HG02970 (cell line): ENCODE results near the gene ADCY2.

Experiments
- ATAC-seq: cut with Tn5 transposase; IDR thresholded peaks from one replicate; pipeline ENCODE4 v1.9.1; 2021; ENCODE audit warnings: mild to moderate bottlenecking, moderate library complexity, moderate number of reproducible peaks; ENCODE audit not compliant: unreplicated experiment, low FRiP score

ADCY2 gene

DNA sequence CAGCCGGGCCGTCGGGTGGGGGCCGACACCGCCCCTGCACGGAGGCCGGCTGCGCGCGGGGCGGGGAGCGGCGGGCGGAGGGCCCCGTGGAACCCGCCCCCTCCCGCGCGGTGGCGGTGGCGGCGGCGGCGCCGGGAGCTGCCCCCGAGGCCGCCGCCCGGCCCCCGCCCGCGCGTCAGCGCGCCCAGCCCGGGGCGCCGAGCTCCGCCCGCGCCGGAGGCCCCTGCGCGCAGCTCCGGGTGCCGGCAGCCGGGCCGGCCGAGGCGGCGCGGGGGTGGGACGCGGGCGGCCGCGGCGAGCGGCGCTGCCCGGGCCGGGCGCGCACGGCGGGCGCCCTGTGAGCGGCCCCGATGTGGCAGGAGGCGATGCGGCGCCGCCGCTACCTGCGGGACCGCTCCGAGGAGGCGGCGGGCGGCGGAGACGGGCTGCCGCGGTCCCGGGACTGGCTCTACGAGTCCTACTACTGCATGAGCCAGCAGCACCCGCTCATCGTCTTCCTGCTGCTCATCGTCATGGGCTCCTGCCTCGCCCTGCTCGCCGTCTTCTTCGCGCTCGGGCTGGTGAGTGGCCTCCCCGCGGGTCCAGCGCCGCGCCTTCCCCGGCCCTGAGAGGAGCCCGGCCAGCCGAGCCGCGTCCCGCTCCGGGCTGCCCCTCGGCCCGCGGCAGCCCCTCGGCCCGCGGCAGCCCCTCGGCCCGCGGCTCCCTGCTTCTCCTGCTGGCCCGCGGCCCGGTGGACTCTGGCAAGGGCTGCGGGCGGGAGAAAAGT, at the start of gene ADCY2:
Gene ADCY2 (plus strand): TSS at position 192 of the 766 bp plus-strand sequence. CDS start 159 bp downstream, at position 351.
- no peak for ATAC-seq

DNA sequence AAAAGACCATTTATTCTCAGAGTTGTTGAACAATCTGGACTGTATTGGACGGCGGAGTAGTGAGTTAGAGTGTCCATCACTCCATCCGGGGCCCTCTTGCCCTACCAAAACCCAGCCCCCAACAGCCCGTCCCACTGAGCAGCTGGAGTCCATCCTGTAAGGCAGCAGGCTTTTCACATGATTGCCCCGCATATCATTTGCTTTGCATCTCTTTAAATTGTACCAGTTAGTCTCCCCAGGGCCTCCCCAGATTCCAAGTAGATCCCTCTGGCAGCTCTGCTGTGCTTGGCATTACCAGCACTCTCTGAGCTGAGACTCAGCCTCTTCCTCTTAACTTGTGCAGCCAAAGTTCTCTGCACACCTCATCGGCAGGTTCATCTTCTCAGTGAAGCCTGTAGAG, 48.6 kb upstream of the ADCY2 start:
- no peak for ATAC-seq

DNA sequence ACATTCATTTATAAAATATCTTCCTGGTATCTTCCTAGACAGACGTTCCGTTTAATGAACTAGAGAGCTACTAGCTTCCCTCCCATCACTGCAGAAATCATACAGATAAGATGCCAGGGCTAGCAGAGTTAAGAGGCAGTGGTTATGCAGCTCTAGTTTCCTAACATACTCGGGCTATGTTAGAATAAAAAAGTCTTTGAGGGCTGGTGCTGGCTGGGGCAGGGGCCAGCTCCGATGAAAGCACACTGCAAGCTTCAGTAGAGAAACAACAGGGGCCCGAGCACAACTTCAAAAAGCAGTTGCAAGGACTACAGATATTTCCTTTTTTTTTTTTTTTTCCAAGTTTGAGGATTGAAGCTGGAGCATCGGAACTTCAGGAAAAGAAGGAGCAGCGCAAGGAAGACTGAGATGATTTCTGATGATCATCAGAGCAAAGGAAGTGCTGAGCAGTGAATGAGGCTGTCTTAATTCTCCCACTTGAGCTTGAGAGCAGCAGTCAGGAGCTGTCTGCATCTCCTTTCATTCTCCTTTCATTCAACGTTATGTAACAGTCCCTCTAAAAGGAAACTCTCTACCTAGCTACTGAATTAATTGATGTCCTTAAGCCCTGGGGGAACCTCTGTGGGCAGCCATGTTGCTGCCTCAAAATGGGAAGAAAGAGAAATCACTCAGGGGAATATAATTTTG, 47.6 kb upstream of the ADCY2 start:
- ATAC-seq: no peak

DNA sequence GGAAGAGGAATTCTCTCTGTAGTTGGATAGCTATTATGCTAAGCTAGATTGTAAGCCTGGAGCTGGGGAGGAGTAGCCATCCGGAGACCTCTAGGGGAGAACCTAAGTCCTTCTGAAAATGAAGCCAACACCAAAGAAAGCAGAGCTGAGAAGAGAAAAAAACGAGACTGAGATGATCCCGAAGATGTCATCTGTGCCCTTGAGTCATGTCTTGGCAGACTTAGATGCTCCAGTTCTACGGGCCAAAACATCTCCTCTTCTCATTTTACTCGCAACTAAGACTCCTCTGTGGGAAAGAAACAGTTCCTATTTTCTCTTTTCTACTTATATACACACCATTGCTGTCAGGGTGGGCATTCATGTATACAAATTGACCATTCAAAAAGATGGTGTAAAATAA, 34.3 kb upstream of the ADCY2 start:
- no peak for ATAC-seq

DNA sequence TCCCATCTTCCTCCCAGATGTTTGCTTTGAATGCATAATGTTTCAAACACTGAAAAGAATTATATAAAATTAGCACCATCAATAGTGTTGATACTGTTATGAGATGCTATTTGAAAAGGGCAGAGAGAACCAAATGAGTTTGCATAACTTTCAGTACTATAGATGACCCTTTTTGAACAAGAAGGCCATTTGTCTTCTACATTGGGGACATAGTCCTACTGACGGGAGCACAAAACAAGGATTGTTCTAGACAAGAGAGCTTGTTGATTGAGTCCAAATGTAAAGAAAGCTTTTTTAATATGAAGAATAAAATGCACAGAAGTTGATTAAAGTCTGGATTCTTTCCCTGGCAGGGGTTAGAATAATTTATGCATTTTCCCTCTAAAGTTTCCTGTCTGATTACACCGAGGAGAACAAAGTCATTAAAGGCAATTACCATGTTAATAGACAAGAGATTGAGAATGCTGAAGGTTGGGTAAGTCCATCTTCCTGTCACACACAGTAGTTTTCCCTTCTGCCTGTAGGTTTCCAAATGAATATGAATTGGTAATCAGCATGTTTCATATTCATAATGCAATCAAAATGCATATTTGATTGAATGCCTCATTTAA, 32.8 kb upstream of the ADCY2 start:
- no peak for ATAC-seq

DNA sequence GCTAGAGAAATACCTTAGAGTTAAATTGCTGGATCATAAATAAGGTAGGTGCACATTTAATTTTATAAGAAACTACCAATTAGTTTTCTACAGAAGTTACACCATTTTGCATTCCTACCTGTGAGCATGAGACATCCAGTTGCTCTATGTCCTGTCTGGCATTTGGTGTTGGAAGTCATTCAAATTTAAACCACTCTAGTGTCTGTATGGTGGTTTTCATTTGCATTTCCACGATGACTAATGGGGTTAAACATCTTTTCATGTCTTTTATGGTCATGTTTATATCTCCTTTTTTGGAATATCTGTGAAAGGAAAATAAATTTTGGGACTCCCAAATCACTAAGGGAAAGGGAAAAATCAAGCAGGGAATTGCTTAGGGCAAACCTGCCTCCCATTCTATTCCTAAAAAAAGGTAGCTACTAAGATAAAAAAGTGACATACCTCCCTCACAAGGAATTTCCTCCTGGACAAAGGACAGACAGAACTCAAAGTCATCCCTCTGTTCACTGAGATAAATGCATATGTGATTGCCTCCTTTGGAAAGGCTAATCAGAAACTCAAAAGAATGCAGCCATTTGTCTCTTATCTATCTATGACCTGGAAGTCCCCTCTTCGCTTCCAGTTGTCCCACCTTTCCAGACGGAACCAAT, 31.6 kb upstream of the ADCY2 start:
- no peak for ATAC-seq

DNA sequence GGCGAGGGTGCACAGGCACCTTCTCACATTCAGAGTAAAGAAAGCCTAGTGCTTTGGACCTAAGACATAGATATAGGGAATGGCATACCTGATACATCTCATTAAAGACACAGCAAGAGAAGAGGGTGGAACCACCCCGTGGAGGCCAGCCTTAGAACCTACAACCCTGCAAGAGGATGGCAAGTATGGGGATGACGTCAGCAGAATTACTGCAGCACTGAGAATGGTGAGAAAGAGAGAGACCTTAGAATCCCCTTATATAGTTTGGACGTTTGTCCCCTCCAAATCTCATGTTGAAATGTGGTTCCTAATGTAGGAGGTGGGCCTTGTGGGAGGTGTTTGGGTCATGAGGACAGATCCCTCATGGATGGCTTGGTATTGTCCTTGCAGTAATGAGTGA, 28.2 kb upstream of the ADCY2 start:
- no peak for ATAC-seq

DNA sequence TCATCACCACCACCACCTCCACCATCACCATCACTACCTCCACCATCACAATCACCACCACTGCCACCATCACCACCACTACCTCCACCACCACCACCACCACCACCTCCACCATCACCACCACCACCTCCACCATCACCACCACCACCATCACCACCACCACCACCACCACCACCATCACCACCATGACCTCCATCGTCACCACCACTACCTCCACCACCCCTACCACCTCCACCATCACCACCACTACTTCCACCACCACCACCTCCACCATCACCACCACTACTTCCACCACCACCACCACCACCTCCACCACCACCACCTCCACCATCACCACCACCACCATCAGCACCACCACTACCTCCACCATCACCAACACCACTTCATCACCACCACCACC, 23.5 kb upstream of the ADCY2 start:
- ATAC-seq: no peak

DNA sequence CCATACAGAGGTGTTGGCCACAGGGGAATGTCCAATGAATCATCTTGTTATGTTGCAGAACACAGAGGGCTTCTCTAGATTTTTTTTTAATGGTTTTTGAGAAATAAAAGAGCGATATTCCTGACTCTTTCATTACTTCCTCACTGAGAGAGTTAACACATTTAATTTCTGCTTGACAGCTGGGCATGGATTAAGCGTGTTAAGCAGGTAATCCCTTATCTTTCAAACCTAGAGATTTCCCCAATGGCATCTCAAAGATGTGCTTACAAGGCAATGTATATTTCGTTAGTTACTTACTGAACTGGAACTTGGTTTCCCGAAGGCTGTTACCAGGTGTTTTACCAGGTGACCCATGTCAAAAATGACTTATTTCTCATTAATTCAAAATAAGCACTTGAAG, 21.8 kb upstream of the ADCY2 start:
- no peak for ATAC-seq

DNA sequence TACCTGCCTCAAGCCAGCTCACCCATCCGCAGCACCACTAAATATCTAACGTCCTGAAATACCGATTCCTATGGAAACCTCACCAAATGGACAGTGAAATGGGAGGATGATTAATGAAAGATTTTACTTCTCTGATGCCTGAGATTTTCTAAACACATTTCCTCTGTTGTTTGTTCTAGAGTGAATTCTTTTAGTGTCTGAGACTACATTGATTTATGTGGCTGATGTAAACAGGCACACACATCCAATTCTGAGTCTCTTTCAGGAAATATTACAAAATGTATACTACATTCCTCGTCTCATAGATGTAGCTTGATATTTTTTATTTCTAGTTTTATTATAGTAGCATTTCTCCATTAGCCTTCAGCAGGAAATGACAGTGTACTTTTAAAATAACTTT, 20.5 kb upstream of the ADCY2 start:
- ATAC-seq: no peak

DNA sequence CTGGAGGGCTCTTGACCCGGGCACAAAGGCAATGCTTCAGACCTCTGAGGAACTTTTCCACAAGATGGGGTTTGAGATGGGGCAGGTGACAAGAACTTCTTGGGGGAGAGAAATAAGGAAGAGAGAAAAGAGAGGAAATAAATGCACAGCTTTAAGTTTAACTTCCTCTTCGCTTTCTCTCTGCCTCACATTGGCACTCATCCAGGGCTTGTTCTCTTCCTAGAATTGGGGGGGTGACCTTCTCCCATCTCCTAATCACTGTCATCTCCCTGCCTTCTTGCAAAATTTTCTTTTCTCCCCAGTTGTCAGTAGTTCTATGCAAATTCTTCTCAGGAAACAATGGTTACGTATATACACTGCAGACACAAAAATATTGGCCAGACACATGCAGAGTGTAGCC, 19.1 kb upstream of the ADCY2 start:
- ATAC-seq: no peak

DNA sequence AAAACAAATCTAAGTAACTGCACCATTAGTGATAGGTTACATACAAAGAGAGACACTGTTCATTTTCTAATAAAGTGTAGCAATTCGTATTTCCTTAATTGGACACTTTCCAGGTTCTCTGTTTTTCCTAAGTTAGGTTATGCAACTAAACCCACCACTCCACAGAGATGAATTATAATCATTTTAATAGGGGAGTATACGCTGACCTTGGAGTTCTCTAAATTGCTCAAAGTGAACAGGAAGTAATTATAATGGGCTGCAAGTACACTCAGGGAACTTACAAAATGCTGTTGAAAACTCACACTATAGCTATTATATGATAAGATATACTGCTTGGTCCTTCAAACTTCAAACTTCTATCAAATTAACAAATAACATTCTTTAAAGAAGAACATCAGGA, 18.2 kb upstream of the ADCY2 start:
- no peak for ATAC-seq

DNA sequence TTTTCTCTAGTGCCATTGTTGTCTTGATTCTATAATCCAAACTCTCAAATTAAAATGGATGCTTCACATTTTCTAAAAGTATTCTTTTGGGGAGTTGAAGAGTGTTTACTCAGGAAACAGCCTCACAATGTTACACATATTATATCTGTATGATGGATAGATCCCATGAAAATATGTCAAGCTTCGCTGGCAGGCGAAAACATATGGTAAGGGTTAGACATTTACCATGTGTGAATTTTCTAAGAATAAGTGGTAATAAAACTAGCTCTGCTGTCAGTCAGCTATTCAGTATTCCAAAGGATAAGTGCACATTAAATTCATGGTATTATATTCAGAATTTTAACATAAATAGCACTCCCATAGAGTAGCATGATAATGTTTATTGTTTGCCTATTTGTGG, 13.3 kb upstream of the ADCY2 start:
- no peak for ATAC-seq

DNA sequence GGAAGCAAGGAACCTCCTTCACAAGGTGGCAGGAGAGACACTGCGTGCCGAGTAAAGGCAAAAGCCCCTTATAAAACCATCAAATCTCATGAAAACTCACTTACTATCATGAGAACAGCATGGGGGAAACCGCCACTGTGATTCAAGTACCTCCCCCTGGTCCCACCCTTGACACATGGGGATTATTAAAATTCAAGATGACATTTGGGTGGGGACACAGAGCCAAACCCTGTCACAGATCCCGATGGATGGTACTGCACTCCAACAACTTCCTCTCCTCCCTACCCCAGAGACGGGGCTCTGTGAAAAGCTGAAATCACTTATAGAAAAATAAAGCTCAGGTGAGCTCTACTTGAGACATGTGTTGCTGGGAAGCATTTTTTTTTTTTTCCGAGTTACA, 10.3 kb upstream of the ADCY2 start:
- no peak for ATAC-seq

DNA sequence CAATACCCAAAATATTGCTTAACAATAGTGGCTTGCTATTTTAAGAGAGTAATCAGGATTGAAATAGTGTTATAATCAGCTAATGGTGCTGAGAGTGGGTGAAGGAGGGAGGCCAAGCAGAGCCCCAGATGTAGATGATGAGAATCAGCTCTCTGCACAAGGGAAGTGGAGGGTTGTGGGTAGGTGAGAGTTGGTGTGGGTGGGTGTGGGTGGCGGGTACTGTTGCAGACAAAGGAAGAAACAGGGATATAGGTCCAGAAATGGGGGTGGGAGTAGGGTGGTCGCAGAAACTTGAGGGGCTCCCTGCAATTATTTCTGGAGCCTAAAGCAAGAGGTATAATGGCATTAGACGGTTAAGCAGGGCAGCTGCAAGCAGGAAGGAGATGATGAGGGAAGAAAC, 7.4 kb upstream of the ADCY2 start:
- no peak for ATAC-seq

DNA sequence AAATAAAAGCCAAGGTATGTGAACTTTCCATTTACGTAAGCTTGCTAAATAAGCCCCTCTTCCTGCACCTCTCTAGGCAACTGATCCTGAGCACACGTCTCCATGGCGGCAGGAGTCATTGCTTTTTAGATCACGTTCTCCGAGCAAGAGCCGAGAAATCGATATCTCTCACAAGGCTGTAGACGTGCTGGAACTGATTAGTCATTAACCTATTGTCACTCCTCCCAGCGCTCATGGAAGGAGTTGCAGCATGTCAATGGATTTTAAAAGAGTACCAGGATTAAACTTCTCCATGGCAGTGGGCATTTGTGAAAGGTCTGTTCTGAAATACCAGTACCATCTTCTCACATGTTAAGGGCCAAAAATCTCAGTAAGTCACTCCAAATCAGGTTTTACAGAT, 4.7 kb upstream of the ADCY2 start:
- no peak for ATAC-seq

DNA sequence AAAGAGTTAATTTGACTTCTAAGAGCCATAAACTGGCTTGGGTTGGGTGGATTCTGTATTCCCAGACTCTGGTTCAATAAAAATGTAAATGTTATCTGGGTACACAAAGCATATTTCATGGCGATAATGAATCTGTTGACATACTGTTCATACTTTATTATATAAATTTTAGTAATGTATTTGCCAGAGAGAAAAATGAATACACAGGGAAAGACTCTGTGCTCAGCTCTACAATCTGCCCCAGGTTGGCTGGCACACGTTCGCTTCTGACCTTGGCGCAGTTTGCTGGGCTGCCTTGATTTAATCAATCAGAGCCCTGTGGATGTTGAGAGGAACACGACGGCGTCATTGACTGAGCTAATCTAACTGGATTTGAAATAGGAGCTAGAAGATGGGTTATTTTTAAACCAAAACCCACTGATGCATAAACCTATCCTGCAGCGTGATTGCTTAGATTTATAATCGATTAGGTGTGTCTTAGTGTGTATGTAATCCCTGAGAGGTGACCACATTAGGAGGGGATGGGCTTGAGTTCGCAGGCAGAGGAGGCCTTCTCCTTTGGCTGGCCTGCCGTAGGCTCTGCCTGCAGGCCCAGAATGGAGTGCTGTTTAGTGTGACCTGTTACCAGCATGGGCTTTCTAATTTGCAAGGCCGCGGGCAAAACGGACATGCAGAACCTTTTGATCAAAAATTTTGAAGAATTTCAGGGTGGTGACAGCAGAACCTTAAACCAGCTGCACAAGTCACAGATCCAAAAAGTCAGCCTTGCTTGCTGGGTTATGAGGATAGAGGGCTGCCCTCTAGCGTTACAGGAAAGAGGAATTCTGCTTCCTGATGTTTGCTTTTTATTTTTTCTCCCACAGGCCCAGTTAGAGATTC, 3.9 kb upstream of the ADCY2 start:
- no peak for ATAC-seq

DNA sequence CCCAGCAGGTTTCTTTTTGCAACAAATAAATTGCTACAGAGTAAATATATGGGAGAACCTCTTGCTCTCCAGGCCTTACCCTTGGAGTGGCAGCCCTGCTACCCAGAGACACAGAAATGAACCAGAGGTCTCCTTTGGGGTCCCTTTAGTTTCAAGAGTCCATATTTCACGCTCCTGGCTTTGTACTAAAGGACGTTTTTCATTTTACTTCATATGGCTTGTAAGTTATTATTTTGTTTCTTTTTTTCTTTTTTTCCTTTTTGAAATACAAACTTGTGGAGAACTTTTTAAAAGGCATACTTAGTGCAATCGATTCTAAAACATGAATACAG, 3.3 kb upstream of the ADCY2 start:
- ATAC-seq: no peak

DNA sequence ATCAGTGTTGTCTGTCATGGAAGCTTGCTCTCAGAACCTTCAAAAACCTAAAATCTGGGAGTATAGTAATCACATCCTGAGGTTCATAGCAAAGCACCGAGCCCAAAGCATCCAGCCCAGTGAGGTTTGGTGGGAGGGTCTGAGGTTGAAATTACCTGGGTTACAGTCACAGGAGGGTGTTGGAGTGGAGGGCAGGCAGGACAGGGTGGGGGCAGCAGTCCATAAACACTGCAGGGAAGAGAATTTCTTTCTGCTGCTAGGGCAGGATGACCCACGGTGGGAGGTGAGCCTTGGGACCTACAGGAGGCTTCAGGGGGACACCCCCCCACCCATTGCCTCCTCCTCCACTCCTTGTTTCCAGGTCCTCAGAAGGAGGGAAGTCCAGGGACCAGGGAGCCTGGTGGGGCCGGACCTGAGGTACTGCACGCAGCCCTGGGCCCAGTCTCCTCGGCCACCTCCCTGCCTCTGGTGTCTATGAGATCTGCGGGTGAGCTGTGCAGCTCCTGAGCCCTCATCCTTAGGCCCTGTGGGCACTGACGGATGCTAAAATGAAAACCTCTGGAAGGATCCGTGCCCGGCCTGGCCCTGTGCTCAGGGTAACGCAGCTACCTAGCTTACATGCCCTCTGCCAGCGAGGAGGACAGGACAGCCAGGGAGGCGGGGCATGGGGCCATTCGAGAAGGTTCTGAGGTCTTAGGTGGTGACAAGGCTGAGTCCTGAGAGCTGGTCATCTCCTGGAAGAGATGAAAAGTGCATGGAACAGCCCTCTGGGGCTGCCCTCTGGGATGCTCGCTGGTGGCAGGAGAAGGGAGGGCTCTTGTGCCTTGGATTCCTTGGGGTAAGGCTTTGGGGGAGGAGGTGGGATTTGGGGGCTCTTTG, 1.8 kb upstream of the ADCY2 start:
- no peak for ATAC-seq
